Embryonic facial prominence (tissue), 1 donor: ENCODE data around the gene PACS1.
A peak's percentile ranks its signal among the peaks of the same experiment; 100 is the strongest.

Source experiments
- DNase-seq: peaks from one replicate; pipeline ENCODE4 v3.0.0-alpha.2; 2016; ENCODE audit errors: extremely low spot score

The PACS1 gene

DNA sequence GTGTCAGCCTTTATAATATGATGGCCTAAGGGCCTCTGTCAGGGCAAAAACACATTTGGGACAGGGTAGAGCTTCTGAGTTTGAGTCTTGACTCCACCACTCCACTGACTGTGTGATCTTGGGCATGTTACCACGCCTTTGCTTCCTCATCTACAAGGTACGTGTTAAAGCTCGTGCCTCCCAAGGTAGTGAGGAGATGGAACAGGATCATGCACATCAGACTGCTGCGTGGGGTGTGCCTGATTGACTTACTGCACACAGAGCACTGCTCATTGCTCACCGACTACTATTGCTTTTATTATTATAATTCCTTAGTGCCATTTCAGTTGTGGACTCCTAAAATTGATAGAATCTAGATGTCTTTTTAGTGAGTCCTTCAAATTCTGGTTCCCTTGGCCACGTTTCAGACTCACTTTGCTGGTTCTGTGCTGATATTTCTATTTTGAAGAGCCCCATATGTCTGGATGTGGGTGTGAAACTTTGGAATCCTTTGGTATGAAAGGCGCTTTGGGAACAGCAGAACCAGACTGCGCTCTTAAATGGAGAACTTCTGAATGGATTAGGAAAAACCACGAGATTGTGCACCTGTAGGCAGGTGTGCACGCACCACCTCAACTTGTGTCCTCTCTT lies 154.3 kb downstream of the PACS1 start:
- no peak for DNase-seq

GRCh38 chr11:66225066-66225465 lies 155.0 kb downstream of the PACS1 start:
- no peak for DNase-seq

DNA sequence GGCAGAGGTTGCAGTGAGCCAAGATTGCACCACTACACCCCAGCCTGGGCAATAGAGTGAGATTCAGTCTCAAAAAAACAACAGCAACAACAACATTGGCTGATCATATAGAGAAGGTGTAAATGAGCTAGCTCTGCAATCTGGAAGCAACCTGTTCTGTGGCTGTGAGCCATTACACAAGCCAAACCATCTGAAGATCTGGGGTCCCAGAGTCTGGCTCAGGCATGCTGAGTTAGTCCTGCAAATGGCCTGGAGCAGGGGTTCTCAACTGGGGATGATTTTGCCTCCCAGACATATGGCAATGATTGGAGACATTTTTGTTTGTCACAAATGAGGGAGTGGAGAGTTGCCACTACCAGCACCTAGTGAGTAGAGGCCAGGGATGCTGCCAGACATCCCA lies 156.0 kb downstream of the PACS1 start:
- no peak for DNase-seq

GRCh38 chr11:66227700-66228099 lies 157.6 kb downstream of the PACS1 start:
- no peak for DNase-seq

DNA sequence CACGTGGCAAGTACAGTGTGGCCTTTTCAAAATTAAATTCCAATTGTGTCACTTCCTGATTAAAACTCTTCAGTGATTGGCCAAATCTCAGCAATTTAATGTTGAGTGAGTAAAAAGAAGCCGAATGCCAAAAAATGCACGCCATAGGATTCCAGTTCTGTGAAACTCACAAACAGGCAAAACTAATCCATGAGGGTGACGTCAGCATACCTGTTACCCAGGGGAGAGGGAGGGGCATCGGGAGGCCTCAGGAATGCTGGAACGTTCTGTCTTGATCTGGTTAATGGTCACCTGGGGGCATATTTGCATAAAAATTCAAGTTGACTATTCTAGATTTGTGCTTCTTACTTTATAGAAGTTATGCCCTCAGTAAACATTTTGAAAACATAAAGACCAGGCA lies 158.4 kb downstream of the PACS1 start:
- peak; percentile 34 for DNase-seq

- no peak for DNase-seq
Observed at GRCh38 chr11:66230156-66230555, 160.1 kb downstream of the PACS1 start.

- no peak for DNase-seq
Observed at GRCh38 chr11:66230978-66231377, 160.9 kb downstream of the PACS1 start.

GRCh38 chr11:66231561-66231960 lies 161.5 kb downstream of the PACS1 start:
- DNase-seq = no peak

- no peak for DNase-seq
Observed at GRCh38 chr11:66232769-66233168, 162.7 kb downstream of the PACS1 start.

DNA sequence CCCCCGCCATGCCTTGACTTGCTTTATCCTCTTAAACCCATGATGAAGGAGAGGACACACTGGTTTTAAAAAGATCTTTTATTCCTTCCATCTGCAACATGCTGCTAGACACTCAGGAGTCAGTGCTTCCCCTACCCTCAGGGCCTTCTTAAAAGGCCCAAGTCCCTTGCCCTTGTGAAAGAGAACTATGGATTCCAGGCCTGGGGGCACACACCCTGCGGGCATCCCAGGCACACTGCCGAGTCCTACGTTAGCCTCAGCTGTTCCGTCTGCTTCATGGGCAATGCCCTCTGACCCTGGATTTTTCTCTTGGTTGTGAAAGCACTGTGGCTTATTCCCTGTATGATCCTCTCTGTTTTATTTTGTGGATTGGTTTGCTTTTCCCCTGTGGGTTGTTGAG lies 163.2 kb downstream of the PACS1 start:
- DNase-seq = no peak

GRCh38 chr11:66235141-66235540 lies 165.1 kb downstream of the PACS1 start:
- no peak for DNase-seq

DNA sequence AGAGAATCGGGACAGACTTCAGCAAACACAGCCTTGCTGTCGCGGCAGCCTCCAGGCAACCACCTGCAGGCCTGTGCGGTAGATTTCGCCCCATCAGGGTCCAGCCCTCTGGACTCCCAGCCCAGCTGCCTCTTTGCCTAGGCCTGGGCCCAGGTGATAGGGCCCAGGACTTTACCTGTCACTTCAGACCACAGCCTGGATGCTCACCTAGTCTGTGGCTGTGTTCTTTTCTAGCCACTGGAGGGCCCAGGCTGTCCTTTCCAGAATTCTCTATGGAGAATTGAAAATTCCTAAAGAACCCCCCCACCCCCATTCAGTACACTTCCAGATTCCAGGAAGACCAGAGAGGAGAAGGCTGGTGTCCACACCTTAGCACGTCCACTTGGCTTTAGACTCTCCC lies 167.8 kb downstream of the PACS1 start:
- DNase-seq = no peak

DNA sequence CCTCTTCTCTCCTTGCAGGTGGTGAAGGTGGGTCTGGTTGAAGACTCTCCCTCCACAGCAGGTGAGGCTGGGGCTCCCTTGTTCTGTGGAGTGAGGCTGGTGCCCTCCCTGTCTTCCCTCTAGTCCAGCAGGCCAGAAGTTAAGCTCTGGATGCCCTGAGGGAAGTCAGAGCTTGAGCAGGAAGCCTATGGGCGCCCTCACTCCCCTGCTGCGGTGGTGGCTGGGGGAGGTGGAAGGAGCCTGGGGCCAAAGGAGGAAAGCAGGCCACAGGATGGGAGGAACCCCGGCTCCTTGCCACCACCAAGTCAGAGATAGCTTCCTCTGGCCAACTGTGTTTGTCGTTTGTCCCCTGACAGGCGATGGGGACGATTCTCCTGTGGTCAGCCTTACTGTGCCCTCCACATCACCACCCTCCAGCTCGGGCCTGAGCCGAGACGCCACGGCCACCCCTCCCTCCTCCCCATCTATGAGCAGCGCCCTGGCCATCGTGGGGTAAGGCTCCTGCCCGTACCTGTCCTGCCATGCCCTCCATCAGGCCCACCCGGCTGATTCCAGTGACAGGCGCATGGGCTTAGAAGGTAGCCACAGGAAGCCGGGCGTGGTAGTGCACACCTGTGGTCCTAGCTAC lies 168.8 kb downstream of the PACS1 start:
- DNase-seq = no peak

DNA sequence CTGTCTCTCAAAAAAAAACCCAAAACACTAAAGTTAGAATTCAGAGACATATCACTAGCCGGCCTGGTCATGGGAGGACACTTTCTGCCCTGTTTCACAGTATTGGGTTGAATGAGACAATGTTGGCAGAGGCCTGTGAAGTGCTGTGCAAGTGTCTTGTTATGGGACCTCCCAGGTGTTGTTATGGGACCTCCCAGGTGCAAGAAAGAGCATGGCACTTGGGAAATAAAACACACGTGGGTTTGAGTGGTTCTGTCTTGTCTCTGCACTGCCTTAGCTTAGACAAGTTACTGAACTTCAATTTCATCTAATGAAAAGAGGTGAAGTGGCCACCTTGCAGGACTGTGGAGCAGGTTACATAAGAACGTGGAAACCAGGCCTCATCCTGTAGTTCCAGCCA lies 169.4 kb downstream of the PACS1 start:
- no peak for DNase-seq

GRCh38 chr11:66239998-66240780 lies 170.1 kb downstream of the PACS1 start:
- DNase-seq = no peak

DNA sequence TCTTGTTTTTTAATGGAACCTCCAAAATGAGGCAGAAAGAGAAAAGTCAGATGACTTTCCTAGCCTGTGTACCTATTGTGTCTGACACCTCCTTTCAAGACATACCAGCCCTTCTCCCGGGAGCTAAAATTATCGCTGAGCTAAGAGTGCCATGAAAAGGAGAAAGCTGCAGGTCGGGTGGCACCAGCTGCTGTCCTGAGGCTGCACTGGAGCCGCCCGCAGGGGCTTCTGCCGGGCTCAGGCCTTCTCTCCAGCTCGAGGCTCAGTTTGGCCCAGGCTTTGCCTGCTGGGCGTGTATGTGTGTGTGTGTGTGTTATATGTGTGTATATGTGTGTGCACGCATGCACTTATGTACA lies 170.7 kb downstream of the PACS1 start:
- no peak for DNase-seq

GRCh38 chr11:66242095-66242765 lies 172.2 kb downstream of the PACS1 start:
- DNase-seq = no peak

DNA sequence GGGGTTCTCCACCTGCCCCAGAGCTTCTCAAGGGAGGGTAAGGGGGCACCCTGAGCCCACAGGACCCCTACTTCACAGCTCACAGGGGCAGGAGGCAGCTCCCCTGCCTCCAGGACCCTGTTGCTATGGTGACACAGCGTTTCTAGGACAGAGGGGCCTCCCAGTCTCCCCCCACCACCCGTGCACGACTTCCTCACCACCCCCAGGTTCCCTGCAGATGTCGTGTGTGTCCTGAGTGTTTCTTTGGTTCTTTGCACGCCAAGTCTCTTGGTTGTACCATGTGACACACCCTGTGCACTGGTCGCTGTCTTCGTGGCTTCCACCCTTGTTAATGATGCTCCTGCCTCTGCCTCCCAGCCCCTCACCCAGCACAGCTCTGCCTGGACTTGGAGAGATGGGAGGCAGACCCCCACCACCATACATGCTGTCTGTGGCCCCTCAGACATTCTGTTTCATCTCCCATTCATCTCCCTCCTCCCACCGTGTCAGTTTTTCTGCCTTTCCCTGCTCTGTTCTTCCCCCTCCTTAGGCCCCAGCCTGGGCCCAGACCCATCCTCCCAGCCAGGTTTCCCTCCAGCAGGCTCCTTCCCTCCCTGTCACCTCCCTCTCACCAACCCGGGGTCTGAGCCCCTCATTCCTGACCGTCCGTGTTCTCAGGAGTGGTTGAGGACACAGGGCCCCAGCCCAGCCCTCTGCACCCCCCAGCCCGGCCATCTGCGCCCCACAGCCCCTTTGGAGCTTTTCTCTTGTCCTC lies 173.9 kb downstream of the PACS1 start:
- no peak for DNase-seq

DNA sequence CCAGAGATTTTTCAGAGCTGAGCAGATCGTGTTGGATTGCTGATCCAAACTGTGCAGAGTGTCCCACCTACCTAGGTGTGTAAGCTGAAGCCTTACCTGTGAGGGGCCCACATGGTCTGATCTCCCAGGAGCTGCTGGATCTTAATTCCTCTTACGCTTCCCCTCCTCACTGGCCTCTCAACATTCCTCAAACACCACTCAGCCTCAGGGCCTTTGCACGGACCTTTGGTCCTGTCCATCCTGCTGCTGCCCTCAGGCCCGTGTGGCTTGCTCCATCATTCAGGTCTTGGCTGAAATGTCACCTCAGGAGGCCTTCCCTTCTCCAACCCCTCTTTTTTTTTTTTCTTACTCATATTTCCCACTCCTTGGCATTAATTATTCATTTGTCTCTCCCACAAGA lies 177.2 kb downstream of the PACS1 start:
- DNase-seq = no peak

GRCh38 chr11:66247801-66248200 lies 177.7 kb downstream of the PACS1 start:
- no peak for DNase-seq

- no peak for DNase-seq
Observed at GRCh38 chr11:66248903-66249302, 178.8 kb downstream of the PACS1 start.

GRCh38 chr11:66251809-66252208 lies 181.7 kb downstream of the PACS1 start:
- no peak for DNase-seq
